Neural cell (in vitro differentiated cells): Measurements from ENCODE around the gene ADCY7. TPM values are rescaled to one million over a fixed set of nuclear protein-coding genes. Genes with fewer than 3 reads are reported as not detected.

ENCODE experiments used
- H2AFZ ChIP-seq: fragments of 200-600, 300-800 bp; sonication (generic), shearing (Covaris generic); 2 replicates; pipeline ENCODE4 v1.6.0; 2014; ENCODE audit warnings: low read depth, mild to moderate bottlenecking, antibody characterized with exemption, low read length, moderate library complexity
- H3F3A ChIP-seq: fragments of 200-600 bp; shearing (Covaris generic); 2 replicates; pipeline ENCODE4 v1.6.1; 2016; ENCODE audit warnings: mild to moderate bottlenecking, moderate library complexity, mixed read lengths, antibody characterized with exemption, low read length; ENCODE audit not compliant: insufficient read depth, poor library complexity, severe bottlenecking
- H3K27ac ChIP-seq: fragments of 200-600, 300-800 bp; sonication (generic), shearing (Covaris generic); 2 replicates; pipeline ENCODE4 v1.5.1; 2014; ENCODE audit warnings: mild to moderate bottlenecking, low read length, moderate library complexity
- H3K27me3 ChIP-seq: fragments of 300-800, 200-600 bp; sonication (generic), shearing (Covaris generic); 2 replicates; pipeline ENCODE4 v1.6.0; 2014; ENCODE audit warnings: mild to moderate bottlenecking, low read depth, low read length, moderate library complexity; ENCODE audit not compliant: insufficient read depth
- H3K36me3 ChIP-seq: fragments of 300-800, 200-600 bp; sonication (generic), shearing (Covaris generic); 2 replicates; pipeline ENCODE4 v1.5.1; 2014; ENCODE audit warnings: mild to moderate bottlenecking, antibody characterized with exemption, low read length, moderate library complexity; ENCODE audit not compliant: insufficient read depth
- H3K4me2 ChIP-seq: fragments of 300-800, 200-600 bp; sonication (generic), shearing (Covaris generic); 2 replicates; pipeline ENCODE4 v1.6.0; 2014; ENCODE audit warnings: mild to moderate bottlenecking, low read length
- H3K4me3 ChIP-seq: fragments of 300-800, 200-600 bp; sonication (generic), shearing (Covaris generic); 2 replicates; pipeline ENCODE4 v1.5.1; 2014; ENCODE audit warnings: mild to moderate bottlenecking, low read length, moderate library complexity
- H3K79me2 ChIP-seq: fragments of 200-600 bp; shearing (Covaris generic); replicated peaks from 2 replicates; pipeline ENCODE4 v1.6.0; 2014; ENCODE audit warnings: mild to moderate bottlenecking, low read length, moderate library complexity; ENCODE audit not compliant: insufficient read depth
- H3K9ac ChIP-seq: fragments of 300-800, 200-600 bp; sonication (generic), shearing (Covaris generic); 2 replicates; pipeline ENCODE4 v1.6.1; 2016; ENCODE audit warnings: mild to moderate bottlenecking, low read length, mixed read lengths
- H3K9me2 ChIP-seq: fragments of 200-600 bp; shearing (Covaris generic); 2 replicates; pipeline ENCODE4 v1.6.1; 2016; ENCODE audit warnings: mild to moderate bottlenecking, low read length, mixed read lengths; ENCODE audit not compliant: insufficient read depth
- H3K9me3 ChIP-seq: fragments of 200-600, 300-800 bp; sonication (generic), shearing (Covaris generic); 2 replicates; pipeline ENCODE4 v1.6.1; 2016; ENCODE audit warnings: mild to moderate bottlenecking, mixed run types, low read length, moderate library complexity, mixed read lengths
- H4K20me1 ChIP-seq: fragments of 200-600 bp; shearing (Covaris generic); 2 replicates; pipeline ENCODE4 v1.6.1; 2016; ENCODE audit warnings: mild to moderate bottlenecking, mixed run types; ENCODE audit not compliant: insufficient read depth
- EP300 ChIP-seq: fragments of 450-650 bp; conservative IDR thresholded peaks from 2 replicates; pipeline ENCODE4 v1.6.1; 2014; ENCODE audit warnings: antibody characterized with exemption, mild to moderate bottlenecking, moderate library complexity; ENCODE audit not compliant: poor library complexity, severe bottlenecking
- EZH2 ChIP-seq: fragments of 200-600, 300-800 bp; shearing (Covaris generic), sonication (generic); IDR thresholded peaks from 2 replicates; pipeline ENCODE4 v1.6.1; 2014; ENCODE audit warnings: antibody characterized with exemption, low read length, borderline replicate concordance, mild to moderate bottlenecking; ENCODE audit not compliant: insufficient read depth, poor library complexity, severe bottlenecking
- MXI1 ChIP-seq: fragments of 450-650 bp; conservative IDR thresholded peaks from 2 replicates; pipeline ENCODE4 v1.6.1; 2014; ENCODE audit warnings: antibody characterized with exemption, mild to moderate bottlenecking; ENCODE audit not compliant: poor library complexity, severe bottlenecking
- POLR2AphosphoS5 ChIP-seq: IDR thresholded peaks from 2 replicates; pipeline ENCODE4 v1.6.1; 2012
- RAD21 ChIP-seq: fragments of 450-650 bp; conservative IDR thresholded peaks from 2 replicates; pipeline ENCODE4 v1.6.1; 2014; ENCODE audit warnings: antibody characterized with exemption, mild to moderate bottlenecking, moderate library complexity
- REST ChIP-seq: IDR thresholded peaks from 2 replicates; pipeline ENCODE4 v1.6.1; 2012; ENCODE audit warnings: borderline replicate concordance
- SMC3 ChIP-seq: fragments of 450-650 bp; conservative IDR thresholded peaks from 2 replicates; pipeline ENCODE4 v1.6.1; 2014; ENCODE audit warnings: antibody characterized with exemption, mild to moderate bottlenecking, moderate library complexity; ENCODE audit not compliant: poor library complexity
- TAF1 ChIP-seq: IDR thresholded peaks from 2 replicates; pipeline ENCODE4 v1.6.1; 2012; ENCODE audit warnings: low read depth
- polyA plus RNA-seq: library from polyadenylated mRNA; depleted of rRNA; stranded (reverse); fragments of >200 nt; gene quantifications from 2 replicates; pipeline ENCODE4 v1.2.3, GENCODE V29; 2014
- TF ChIP-seq, protein P1 (sequence below): fragments of 450-650 bp; IDR thresholded peaks from 2 replicates; pipeline ENCODE4 v1.5.1; 2014; ENCODE audit warnings: antibody characterized with exemption, mild to moderate bottlenecking, moderate library complexity; ENCODE audit not compliant: poor library complexity, severe bottlenecking

Gene ADCY7
- polyA plus RNA-seq, 1 donor from 2014 or later: 2.0 TPM

DNA sequence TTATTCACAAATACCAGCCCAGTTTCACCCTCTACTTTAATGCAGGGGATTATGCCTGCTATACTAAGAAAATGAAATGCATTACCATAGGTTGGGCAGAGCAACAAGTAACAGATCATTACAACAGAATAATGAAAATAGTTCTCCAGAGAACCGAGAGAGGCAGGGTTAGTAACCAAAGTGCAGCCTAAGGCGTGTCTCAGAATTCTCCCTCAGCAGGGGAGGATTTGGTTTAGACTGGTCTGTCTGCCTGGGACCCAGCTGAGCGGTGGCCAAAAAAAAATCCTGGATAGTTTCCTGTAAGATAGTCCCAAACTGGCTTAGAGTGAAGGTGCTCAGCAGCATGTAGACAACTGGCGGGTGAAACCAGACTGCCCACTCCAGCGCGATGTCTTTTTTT lies 30.8 kb upstream of the ADCY7 start:
- Histone ChIP-seq H2AFZ (no peak overlapping the region), H3K27me3 (no peaks in the 10 kb centered on the region), H3K4me3 (no peak overlapping the region), H3K79me2 (no peaks in the 10 kb centered on the region), H3K36me3 (no peaks in the 10 kb centered on the region), H3K9ac (no peak overlapping the region), H3K4me2 (no peak overlapping the region), H4K20me1 (no peaks in the 10 kb centered on the region), H3F3A (no peaks in the 10 kb centered on the region), H3K9me3 (no peaks in the 10 kb centered on the region), H3K9me2 (no peaks in the 10 kb centered on the region), H3K27ac (no peak overlapping the region)
- TF ChIP-seq TAF1: no peak
- TF ChIP-seq SMC3: no peak
- TF ChIP-seq MXI1: no peak
- TF ChIP-seq, protein P1, sequence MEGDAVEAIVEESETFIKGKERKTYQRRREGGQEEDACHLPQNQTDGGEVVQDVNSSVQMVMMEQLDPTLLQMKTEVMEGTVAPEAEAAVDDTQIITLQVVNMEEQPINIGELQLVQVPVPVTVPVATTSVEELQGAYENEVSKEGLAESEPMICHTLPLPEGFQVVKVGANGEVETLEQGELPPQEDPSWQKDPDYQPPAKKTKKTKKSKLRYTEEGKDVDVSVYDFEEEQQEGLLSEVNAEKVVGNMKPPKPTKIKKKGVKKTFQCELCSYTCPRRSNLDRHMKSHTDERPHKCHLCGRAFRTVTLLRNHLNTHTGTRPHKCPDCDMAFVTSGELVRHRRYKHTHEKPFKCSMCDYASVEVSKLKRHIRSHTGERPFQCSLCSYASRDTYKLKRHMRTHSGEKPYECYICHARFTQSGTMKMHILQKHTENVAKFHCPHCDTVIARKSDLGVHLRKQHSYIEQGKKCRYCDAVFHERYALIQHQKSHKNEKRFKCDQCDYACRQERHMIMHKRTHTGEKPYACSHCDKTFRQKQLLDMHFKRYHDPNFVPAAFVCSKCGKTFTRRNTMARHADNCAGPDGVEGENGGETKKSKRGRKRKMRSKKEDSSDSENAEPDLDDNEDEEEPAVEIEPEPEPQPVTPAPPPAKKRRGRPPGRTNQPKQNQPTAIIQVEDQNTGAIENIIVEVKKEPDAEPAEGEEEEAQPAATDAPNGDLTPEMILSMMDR: no peak
- TF ChIP-seq POLR2AphosphoS5: no peak
- TF ChIP-seq EP300: no peak
- no peak for TF ChIP-seq REST
- TF ChIP-seq EZH2: no peak
- no peak for TF ChIP-seq RAD21

DNA sequence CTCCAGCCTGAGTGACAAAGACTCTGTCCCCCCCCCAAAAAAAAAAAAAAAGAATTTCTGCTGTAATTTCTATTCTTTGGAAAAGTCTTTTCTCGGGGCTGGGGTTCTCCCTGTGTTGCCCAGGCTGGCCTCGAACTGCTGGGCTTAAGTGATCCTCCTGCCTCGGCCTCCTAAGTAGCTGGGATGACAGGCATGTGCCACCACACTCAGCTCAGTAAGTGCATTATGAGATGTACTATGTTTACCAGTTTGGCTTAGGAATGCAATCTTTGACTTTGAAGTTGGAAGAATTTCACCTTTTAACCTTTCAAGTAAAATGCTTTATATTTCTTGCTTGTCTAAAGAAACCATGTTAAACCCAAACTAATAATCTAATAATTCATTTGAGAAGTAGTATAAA lies 28.0 kb upstream of the ADCY7 start:
- no peaks in the 10 kb centered on the region for H3K79me2 ChIP-seq
- H3K4me2 ChIP-seq: no peak overlapping the region
- no peak overlapping the region for H3K27ac ChIP-seq
- no peaks in the 10 kb centered on the region for H3K27me3 ChIP-seq
- H4K20me1 ChIP-seq: no peaks in the 10 kb centered on the region
- H3K4me3 ChIP-seq: no peak overlapping the region
- TF ChIP-seq REST (no peak), EP300 (no peak), RAD21 (no peak), POLR2AphosphoS5 (no peak), SMC3 (no peak), MXI1 (no peak), TAF1 (no peak), EZH2 (no peak)
- TF ChIP-seq, protein P1: no peak
- H3K9ac ChIP-seq: no peak overlapping the region
- no peaks in the 10 kb centered on the region for H3K9me2 ChIP-seq
- no peaks in the 10 kb centered on the region for H3K36me3 ChIP-seq
- H2AFZ ChIP-seq: no peak overlapping the region
- no peaks in the 10 kb centered on the region for H3F3A ChIP-seq
- H3K9me3 ChIP-seq: no peaks in the 10 kb centered on the region
